K562 (cell line): ENCODE measurements around the gene PYGB. TPM values are rescaled to one million over a fixed set of nuclear protein-coding genes. Genes with fewer than 3 reads are reported as not detected.

Source experiments
- ATAC-seq: fragments of 200-7000 bp; cut with Tn5 transposase; 3 replicates; pipeline ENCODE4 v1.9.1; 2020; ENCODE audit warnings: moderate library complexity
- BruUV-seq: library from RNA; stranded (reverse); fragments of 400-500 nt; replicated peaks from 2 replicates; lab custom pipeline; 2021; lab: Mats Ljungman, UMichigan
- CTCF ChIA-PET: fragments of 300-600 bp; formaldehyde crosslinking; extraction: SDS; loops from one replicate; lab custom pipeline; 2021; ENCODE audit warnings: low intra/inter-chr PET ratio; lab: Yijun Ruan, JAX
- POLR2A ChIA-PET: fragments of 300-600, 350-650 bp; sonication (Branson Sonifier 250); formaldehyde crosslinking; extraction: SDS; loops from one replicate; lab custom pipeline; 2021; ENCODE audit warnings: antibody characterized with exemption, inconsistent platforms; lab: Yijun Ruan, JAX
- DNase-seq, 4 experiments: peaks; one replicate each; pipeline versions ENCODE4 v3.0.0 to v3.0.0-alpha.2; 2011 to 2018; ENCODE audit warnings: low spot score in 3 of 4, mixed read lengths in 3 of 4; ENCODE audit errors: extremely low read depth in 1 of 4
- FAIRE-seq: peaks from 2 replicates; lab custom pipeline; 2011; peaks lifted over from hg19 to GRCh38; lab: Jason Lieb, UNC
- H2AFZ ChIP-seq: 2 replicates; pipeline ENCODE4 v1.6.0; 2011; ENCODE audit warnings: low read depth, low read length, control low read depth, inconsistent platforms
- H3K27ac ChIP-seq: fragments of 200-600 bp; 3 replicates; pipeline ENCODE4 v1.8.0; 2011; ENCODE audit warnings: low read depth, mild to moderate bottlenecking, control low read depth, inconsistent platforms, low read length, moderate library complexity, mixed read lengths; ENCODE audit errors: extremely low read depth
- H3K27me3 ChIP-seq, 2 experiments: fragments of 300-600 bp in 1 of 2; 2 replicates in 1 of 2; 3 replicates in 1 of 2; pipeline versions ENCODE4 v1.6.0 to v1.8.0; 2011; ENCODE audit warnings: inconsistent platforms in 2 of 2, low read length in 2 of 2, mild to moderate bottlenecking in 1 of 2, mixed read lengths in 1 of 2, moderate library complexity in 1 of 2; ENCODE audit not compliant: control insufficient read depth in 2 of 2, insufficient read depth in 2 of 2
- H3K36me3 ChIP-seq: fragments of 300-600 bp; 3 replicates; pipeline ENCODE4 v1.8.0; 2011; ENCODE audit warnings: mild to moderate bottlenecking, low read length, inconsistent platforms; ENCODE audit not compliant: control insufficient read depth, insufficient read depth
- H3K4me1 ChIP-seq, 2 experiments: fragments of 200-600 bp in 1 of 2; replicated peaks in 1 of 2; 2 replicates in 1 of 2; 3 replicates in 1 of 2; pipeline versions ENCODE4 v1.5.1 to v1.8.0; 2011; ENCODE audit warnings: inconsistent platforms in 2 of 2, low read length in 2 of 2, mild to moderate bottlenecking in 1 of 2, mixed read lengths in 1 of 2, moderate library complexity in 1 of 2; ENCODE audit not compliant: control insufficient read depth in 2 of 2, insufficient read depth in 2 of 2
- H3K4me2 ChIP-seq: 2 replicates; pipeline ENCODE4 v1.6.1; 2011; ENCODE audit warnings: low read length, control low read depth, inconsistent platforms, mixed read lengths; ENCODE audit not compliant: insufficient read depth
- H3K4me3 ChIP-seq: fragments of 200-600 bp; sonication (generic), shearing (Covaris generic); 2 replicates; pipeline ENCODE4 v1.5.1; 2016; ENCODE audit warnings: control low read depth, inconsistent platforms
- H3K79me2 ChIP-seq: fragments of 200-600 bp; 3 replicates; pipeline ENCODE4 v1.8.0; 2011; ENCODE audit warnings: low read length, inconsistent platforms; ENCODE audit not compliant: control insufficient read depth, insufficient read depth
- H3K9ac ChIP-seq, 2 experiments: 2 replicates each; pipeline versions ENCODE4 v1.6.0 to v1.6.1; 2011; ENCODE audit warnings: low read depth in 2 of 2, low read length in 2 of 2, control low read depth in 1 of 2, inconsistent platforms in 1 of 2, mild to moderate bottlenecking in 1 of 2, mixed read lengths in 1 of 2; ENCODE audit not compliant: insufficient read depth in 1 of 2
- H3K9me1 ChIP-seq: one replicate; pipeline ENCODE4 v1.6.0; 2011; ENCODE audit warnings: inconsistent platforms, mild to moderate bottlenecking, low read length, moderate library complexity; ENCODE audit not compliant: control insufficient read depth, insufficient read depth
- H3K9me3 ChIP-seq: replicated peaks from 2 replicates; pipeline ENCODE4 v1.5.1; 2011; ENCODE audit warnings: low read depth, low read length, inconsistent platforms; ENCODE audit not compliant: control insufficient read depth, insufficient read depth
- H4K20me1 ChIP-seq: replicated peaks from 2 replicates; pipeline ENCODE4 v1.6.1; 2011; ENCODE audit warnings: low read length, inconsistent platforms, mixed read lengths; ENCODE audit not compliant: control insufficient read depth, insufficient read depth
- ARHGAP35 ChIP-seq: fragments of 450-650 bp; IDR thresholded peaks from 2 replicates; pipeline ENCODE4 v1.6.1; 2018; ENCODE audit not compliant: partially characterized antibody
- ARID3B ChIP-seq: fragments of 250-450 bp; sonication (Bioruptor Pico); IDR thresholded peaks from 2 replicates; pipeline ENCODE4 v1.4.0; 2020; ENCODE audit warnings: borderline replicate concordance
- CHD4 ChIP-seq: fragments of 200-600 bp; sonication (generic); IDR thresholded peaks from 3 replicates; pipeline ENCODE4 v1.6.1; 2012; ENCODE audit warnings: low read depth, mild to moderate bottlenecking, mixed read lengths, low read length, inconsistent platforms; ENCODE audit not compliant: insufficient read depth, insufficient replicate concordance, poor library complexity, severe bottlenecking
- CREM ChIP-seq: IDR thresholded peaks from 2 replicates; pipeline ENCODE4 v1.6.1; 2014; ENCODE audit warnings: antibody characterized with exemption, low read depth
- DACH1 ChIP-seq: fragments of 450-650 bp; IDR thresholded peaks from 2 replicates; pipeline ENCODE4 v1.6.1; 2018; ENCODE audit not compliant: partially characterized antibody
- ELK1 ChIP-seq: sonication (generic); formaldehyde crosslinking; IDR thresholded peaks from 2 replicates; pipeline ENCODE4 v1.8.1; 2022; ENCODE audit warnings: missing genetic modification reagents
- HEY1 ChIP-seq: fragments of 250-450 bp; sonication (Bioruptor Pico); IDR thresholded peaks from 2 replicates; pipeline ENCODE4 v1.5.0; 2020; ENCODE audit warnings: mild to moderate bottlenecking, moderate library complexity, borderline replicate concordance
- HNRNPH1 ChIP-seq: fragments of 200-400 bp; formaldehyde crosslinking; optimal IDR thresholded peaks from 2 replicates; pipeline ENCODE3; 2017; ENCODE audit warnings: low read depth, mild to moderate bottlenecking, low read length, moderate library complexity
- L3MBTL2 ChIP-seq: fragments of 450-650 bp; IDR thresholded peaks from 2 replicates; pipeline ENCODE4 v1.6.1; 2016; ENCODE audit warnings: mild to moderate bottlenecking, moderate library complexity
- SIRT6 ChIP-seq: IDR thresholded peaks from one replicate; pipeline ENCODE4 v1.6.1; 2012; ENCODE audit warnings: low read depth, mild to moderate bottlenecking, control low read depth, inconsistent platforms, low read length, moderate library complexity
- SIX5 ChIP-seq, 2 experiments: IDR thresholded peaks; 2 replicates each; pipeline ENCODE4 v1.6.1; 2011; ENCODE audit warnings: low read length in 2 of 2, borderline replicate concordance in 1 of 2, low read depth in 1 of 2, mild to moderate bottlenecking in 1 of 2, moderate library complexity in 1 of 2; ENCODE audit not compliant: insufficient read depth in 1 of 2
- THRAP3 ChIP-seq: fragments of 450-650 bp; IDR thresholded peaks from 2 replicates; pipeline ENCODE4 v1.6.1; 2016; ENCODE audit warnings: mild to moderate bottlenecking, inconsistent platforms, borderline replicate concordance
- ZNF12 ChIP-seq: sonication (generic); formaldehyde crosslinking; IDR thresholded peaks from 2 replicates; pipeline ENCODE4 v1.4.0; 2020; ENCODE audit warnings: mild to moderate bottlenecking, missing genetic modification reagents
- ZZZ3 ChIP-seq: fragments of 450-650 bp; IDR thresholded peaks from 2 replicates; pipeline ENCODE4 v1.6.1; 2016; ENCODE audit warnings: antibody characterized with exemption, mild to moderate bottlenecking, moderate library complexity
- WGBS: fragments of 100-300 bp; shearing (Covaris generic); methylation state at CpG from one replicate; pipeline ENCODE4 v1.1.6; 2016; ENCODE audit warnings: low coverage, mixed read lengths; ENCODE audit not compliant: insufficient coverage; ENCODE audit errors: missing lambda C conversion rate; 5-methylcytosine and 5-hydroxymethylcytosine counted together
- in situ Hi-C: fragments of 300-500 bp; cut with MboI; formaldehyde crosslinking; loops from 4 replicates; pipeline ENCODE4 v1.15.0; 2018; ENCODE audit warnings: inconsistent platforms, mixed read lengths
- intact Hi-C: fragments of 100-400 bp; cut with micrococcal nuclease; formaldehyde crosslinking; loops from 2 replicates; pipeline ENCODE4 v1.14.2; 2022
- polyA plus RNA-seq, 8 experiments: library from polyadenylated mRNA; depleted of rRNA in 4 of 8; stranded (reverse) in 5 of 8; unstranded in 3 of 8; fragments of >200 nt; fragmentation: Nextera tagmentation in 2 of 8; fragmentation: Illumina TruSeq in 1 of 8; extraction: Ambion mirVana in 2 of 8; extraction: Trizol in 1 of 8; gene quantifications; 2 replicates each; pipeline versions ENCODE4 v1.2.1 to v1.2.3, GENCODE V29; 2011 to 2014; ENCODE audit warnings: inconsistent platforms in 1 of 8, missing spikeins in 1 of 8
- total RNA-seq, 7 experiments: library from RNA; depleted of rRNA in 6 of 7; stranded (reverse); fragments of >200 nt in 6 of 7; fragmentation: Illumina TruSeq in 2 of 7; extraction: Trizol in 2 of 7; gene quantifications; 2 replicates each; pipeline versions ENCODE4 v1.2.1 to v1.2.3, GENCODE V29; 2011 to 2021; ENCODE audit warnings: low replicate concordance in 1 of 7
- TF ChIP-seq, protein P1 (sequence below): sonication (generic); formaldehyde crosslinking; IDR thresholded peaks from 2 replicates; pipeline ENCODE4 v1.8.0; 2022; ENCODE audit warnings: mild to moderate bottlenecking, missing genetic modification reagents
- TF ChIP-seq, protein P2 (sequence below), 3 experiments: fragments of 200-800 bp in 1 of 3; sonication (Bioruptor generic) in 1 of 3; sonication (generic) in 1 of 3; formaldehyde crosslinking in 1 of 3; IDR thresholded peaks; 2 replicates each; pipeline versions ENCODE4 v1.6.1 to v1.8.0; 2016 to 2022; ENCODE audit warnings: mild to moderate bottlenecking in 2 of 3, missing compliant biosample characterization in 2 of 3, missing genetic modification characterization in 2 of 3, missing genetic modification reagents in 1 of 3

Gene PYGB
- total and polyA plus RNA-seq, 9 of the 15 experiments (the other 6 are each of a cell fraction or from before 2014, with no cell fraction given) = 0.34 to 18.0 (median 9.8) TPM

- no TSS peak for BruUV-seq
- H3K9me1 ChIP-seq = no peaks in the 10 kb centered on the region
- H2AFZ ChIP-seq = no peak overlapping the region
- H3K79me2 ChIP-seq = no peaks in the 10 kb centered on the region
- no peaks in the 10 kb centered on the region; the same call in 1 of the 2 replicates for H4K20me1 ChIP-seq
- no peaks in the 10 kb centered on the region for H3K27me3 ChIP-seq
- no peak overlapping the region for H3K4me3 ChIP-seq
- H3K36me3 ChIP-seq = peaks cover 2% of the 10 kb centered on the region; the same call in 1 of the 3 replicates
- no peak overlapping the region for H3K27ac ChIP-seq
- no peaks in the 10 kb centered on the region for H3K9me3 ChIP-seq
- DNase-seq (no peak), FAIRE-seq (no peak), ATAC-seq (no peak)
- ChIA-PET CTCF (no interaction called here), POLR2A (no interaction called here)
- in situ Hi-C loops (no loop called here), intact Hi-C loops (no loop called here)
- no peak overlapping the region for H3K9ac ChIP-seq
- peaks cover 0 to 1% of the 10 kb centered on the region in 2 experiments; a peak in 2 of 5 replicates for H3K4me1 ChIP-seq
- WGBS = 93% methylated on average over 10 of the region's 11 CpGs
- H3K4me2 ChIP-seq = no peak overlapping the region
- TF ChIP-seq ZZZ3 = no peak
- no peak for TF ChIP-seq SIRT6
- no peak for TF ChIP-seq ELK1 (CRISPR knock-in tag)
- TF ChIP-seq CREM = no peak
- no peak for TF ChIP-seq ARHGAP35
- no peak for TF ChIP-seq HNRNPH1
- no peak for TF ChIP-seq HEY1 (CRISPR knock-in tag)
- TF ChIP-seq SIX5 (IDR thresholded peaks at IDR 0.05; ENCODE audit: borderline replicate concordance in 1 of 2, insufficient read depth in 1 of 2, low read depth in 1 of 2, low read length in 2 of 2) = no peak
- TF ChIP-seq, protein P1, sequence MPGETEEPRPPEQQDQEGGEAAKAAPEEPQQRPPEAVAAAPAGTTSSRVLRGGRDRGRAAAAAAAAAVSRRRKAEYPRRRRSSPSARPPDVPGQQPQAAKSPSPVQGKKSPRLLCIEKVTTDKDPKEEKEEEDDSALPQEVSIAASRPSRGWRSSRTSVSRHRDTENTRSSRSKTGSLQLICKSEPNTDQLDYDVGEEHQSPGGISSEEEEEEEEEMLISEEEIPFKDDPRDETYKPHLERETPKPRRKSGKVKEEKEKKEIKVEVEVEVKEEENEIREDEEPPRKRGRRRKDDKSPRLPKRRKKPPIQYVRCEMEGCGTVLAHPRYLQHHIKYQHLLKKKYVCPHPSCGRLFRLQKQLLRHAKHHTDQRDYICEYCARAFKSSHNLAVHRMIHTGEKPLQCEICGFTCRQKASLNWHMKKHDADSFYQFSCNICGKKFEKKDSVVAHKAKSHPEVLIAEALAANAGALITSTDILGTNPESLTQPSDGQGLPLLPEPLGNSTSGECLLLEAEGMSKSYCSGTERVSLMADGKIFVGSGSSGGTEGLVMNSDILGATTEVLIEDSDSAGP = no peak
- TF ChIP-seq THRAP3 = no peak
- TF ChIP-seq, protein P2, sequence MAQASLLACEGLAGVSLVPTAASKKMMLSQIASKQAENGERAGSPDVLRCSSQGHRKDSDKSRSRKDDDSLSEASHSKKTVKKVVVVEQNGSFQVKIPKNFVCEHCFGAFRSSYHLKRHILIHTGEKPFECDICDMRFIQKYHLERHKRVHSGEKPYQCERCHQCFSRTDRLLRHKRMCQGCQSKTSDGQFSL (CRISPR knock-in tag; IDR thresholded peaks at IDR 0.05) = no peak
- TF ChIP-seq, protein P2 (tag; IDR thresholded peaks at IDR 0.05) = no peak
- TF ChIP-seq DACH1 = no peak
- TF ChIP-seq CHD4 = no peak
- TF ChIP-seq ARID3B = no peak
- no peak for TF ChIP-seq L3MBTL2
- no peak for TF ChIP-seq ZNF12 (CRISPR knock-in tag)
Observed at GRCh38 chr20:25316506-25317190, 68.8 kb downstream of the PYGB start.
